C4-2B (cell line): ENCODE results near the gene AXIN2.

Experiments used
- ZFX ChIP-seq: fragments of 450-650 bp; IDR thresholded peaks from 2 replicates; pipeline ENCODE4 v1.6.1; 2017
- TF ChIP-seq, protein P1 (sequence below): fragments of 450-650 bp; conservative IDR thresholded peaks from 2 replicates; pipeline ENCODE4 v1.5.1; 2017; ENCODE audit warnings: mild to moderate bottlenecking

- TF ChIP-seq, protein P1, sequence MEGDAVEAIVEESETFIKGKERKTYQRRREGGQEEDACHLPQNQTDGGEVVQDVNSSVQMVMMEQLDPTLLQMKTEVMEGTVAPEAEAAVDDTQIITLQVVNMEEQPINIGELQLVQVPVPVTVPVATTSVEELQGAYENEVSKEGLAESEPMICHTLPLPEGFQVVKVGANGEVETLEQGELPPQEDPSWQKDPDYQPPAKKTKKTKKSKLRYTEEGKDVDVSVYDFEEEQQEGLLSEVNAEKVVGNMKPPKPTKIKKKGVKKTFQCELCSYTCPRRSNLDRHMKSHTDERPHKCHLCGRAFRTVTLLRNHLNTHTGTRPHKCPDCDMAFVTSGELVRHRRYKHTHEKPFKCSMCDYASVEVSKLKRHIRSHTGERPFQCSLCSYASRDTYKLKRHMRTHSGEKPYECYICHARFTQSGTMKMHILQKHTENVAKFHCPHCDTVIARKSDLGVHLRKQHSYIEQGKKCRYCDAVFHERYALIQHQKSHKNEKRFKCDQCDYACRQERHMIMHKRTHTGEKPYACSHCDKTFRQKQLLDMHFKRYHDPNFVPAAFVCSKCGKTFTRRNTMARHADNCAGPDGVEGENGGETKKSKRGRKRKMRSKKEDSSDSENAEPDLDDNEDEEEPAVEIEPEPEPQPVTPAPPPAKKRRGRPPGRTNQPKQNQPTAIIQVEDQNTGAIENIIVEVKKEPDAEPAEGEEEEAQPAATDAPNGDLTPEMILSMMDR = no peak
- TF ChIP-seq ZFX = no peak
Observed at GRCh38 chr17:65587534-65588180, 26.2 kb upstream of the AXIN2 start.
